Measurements from ENCODE around the gene VSTM4. TPM values are rescaled to one million over a fixed set of nuclear protein-coding genes. Genes with fewer than 3 reads are reported as not detected.

The VSTM4 gene
- total RNA-seq, 1 donor from 2014 or later, result 1.6 TPM

DNA sequence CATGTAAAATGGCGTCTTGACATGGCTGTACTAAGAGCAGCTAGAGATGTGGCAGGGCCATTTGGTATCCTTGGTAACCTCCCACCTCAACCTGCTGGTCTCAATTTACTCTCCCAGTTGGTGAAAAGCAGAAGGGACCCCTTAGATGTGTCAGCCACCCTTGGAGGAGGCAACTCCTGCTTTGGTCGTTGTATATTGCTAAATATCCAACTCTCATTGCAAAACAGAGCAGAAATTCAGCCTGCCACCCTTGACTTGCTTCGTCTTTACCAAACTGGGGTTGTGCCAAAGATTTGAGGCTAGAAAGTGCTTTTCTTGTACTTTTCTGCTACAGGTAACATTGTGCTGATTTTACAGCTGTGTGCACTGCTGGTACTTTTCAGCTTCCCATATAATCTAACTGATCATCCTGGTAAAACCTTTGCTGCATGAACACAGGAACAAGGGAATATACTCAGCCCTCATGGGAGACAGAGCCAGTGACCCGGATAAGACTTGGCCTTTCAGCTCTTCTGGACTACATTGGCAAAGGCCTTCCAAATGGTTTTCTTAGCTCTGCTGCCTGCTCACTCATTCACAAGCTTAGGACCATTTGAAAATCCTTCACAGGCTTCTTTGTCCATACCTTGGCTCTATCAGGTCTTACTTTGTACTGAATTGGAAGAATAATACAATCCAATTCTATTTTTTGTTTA is 2.2 kb upstream of the VSTM4 start:
- DNase-seq (ENCODE audit: low read depth in 2 of 2), result no peak

DNA sequence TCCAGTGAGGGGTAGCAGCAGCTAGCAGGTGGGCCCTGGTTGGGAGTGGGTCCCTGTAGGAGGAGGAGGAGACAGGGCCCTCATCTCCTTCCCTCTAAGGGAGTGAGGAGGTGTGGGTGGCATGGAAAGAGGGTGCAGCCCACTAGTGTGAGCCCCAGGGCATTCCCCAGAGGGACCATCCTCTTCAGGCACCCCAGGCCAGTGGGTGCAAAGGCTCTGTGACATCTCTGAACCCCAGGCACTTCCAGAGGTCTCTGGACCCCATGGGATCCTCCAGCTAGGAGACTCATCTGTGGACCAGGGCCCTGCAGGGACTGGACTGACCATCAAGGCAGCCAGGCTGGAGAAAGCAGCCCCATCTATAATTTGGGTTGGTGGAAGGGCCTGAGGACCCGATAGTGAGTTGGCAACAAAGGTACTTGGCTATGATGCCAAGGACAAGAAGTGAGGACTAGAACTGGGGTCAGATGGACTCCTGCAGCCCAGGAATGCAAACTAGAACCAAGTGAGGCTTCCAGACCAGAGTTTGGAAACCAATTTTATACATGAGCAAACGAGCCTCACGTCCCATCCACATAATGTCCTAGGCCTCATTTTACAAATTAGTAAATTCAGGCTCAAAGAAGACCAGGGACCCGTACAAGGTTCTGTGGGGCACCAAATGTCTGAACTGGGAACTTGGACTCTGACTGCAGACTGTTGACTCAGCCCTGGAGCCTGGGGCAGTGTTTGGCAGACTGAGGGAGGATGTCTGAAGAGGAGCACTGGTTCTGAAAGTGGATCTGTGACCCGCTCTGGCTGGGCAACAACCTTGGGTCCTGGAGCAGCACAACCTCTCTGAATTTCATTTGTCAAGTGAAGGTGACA is 1.4 kb upstream of the VSTM4 start:
- DNase-seq (ENCODE audit: low read depth in 2 of 2), result no peak

DNA sequence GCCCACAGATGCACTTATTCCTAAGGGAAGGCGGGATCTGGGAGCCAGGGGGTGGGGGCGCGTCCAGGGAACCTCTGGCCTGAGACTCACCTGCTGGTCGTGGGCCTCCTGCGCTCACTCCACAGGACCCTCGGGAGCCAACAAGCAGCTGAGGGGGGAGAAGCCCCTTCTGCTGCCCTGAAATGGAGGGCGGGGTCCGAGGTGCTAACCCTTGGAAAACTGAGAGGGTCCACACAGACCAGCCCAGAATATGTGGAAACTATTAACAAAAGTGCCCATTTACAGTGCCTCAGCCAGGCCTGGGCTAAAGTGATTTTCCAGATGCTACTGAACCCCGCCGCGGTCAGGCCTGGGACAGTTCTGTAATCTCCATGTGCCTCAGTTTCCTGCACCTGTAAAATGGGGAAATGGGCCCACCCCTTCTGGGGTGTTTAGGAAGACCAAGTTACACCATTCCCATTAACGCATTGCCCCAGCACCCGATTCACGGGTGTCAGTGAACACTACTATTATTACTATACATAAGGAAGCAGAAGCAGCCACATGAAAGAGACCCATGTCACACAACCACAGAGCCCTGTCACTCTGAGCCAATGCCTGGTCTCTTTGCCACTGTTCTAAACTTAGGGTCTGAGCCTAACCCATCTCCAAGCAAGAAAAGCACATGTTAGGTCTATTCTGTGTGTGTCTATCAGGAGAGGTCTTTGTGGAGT is 630 bp upstream of the VSTM4 start:
- DNase-seq (ENCODE audit: low read depth in 2 of 2), result no peak

DNA sequence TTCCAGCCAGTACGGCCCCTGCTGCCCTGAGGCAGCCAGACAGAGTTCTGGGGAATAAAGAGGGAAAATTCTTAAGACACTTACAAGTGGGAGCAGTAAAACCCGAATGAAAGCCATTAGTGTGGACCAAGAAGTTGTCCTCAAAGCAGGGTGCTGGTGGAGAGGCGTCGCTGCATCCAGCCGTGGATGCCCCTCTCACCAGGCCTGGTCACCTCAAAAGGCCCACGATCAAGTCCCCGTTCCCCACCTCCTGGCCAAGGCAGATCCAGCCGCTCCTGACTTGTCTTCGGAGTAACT is 656 bp downstream of the VSTM4 start:
- DNase-seq (ENCODE audit: low read depth in 2 of 2), result no peak

- DNase-seq (ENCODE audit: low read depth in 2 of 2), result no peak
Observed at GRCh38 chr10:49113741-49114141, 1.6 kb downstream of the VSTM4 start.

DNA sequence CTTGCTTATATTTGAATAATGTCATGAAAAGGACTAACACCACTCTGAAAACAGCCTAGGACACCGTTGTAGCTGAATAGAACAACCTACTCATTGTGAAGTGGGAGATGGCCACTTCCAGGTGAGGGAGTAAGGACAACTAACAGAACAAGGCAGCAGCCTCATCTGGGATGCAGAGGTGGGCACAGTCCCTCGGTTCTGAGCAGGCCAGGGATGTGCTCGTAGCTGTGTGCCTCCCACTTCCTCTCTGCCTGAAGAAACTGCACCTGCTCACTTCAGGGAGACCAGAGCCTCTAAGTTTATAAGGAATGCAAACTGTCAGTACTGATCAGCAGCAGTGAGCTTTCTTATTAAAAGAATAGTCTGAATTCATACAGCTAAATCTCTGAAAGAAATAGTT is 2.5 kb downstream of the VSTM4 start:
- DNase-seq (ENCODE audit: low read depth in 2 of 2), result no peak

- DNase-seq (ENCODE audit: low read depth in 2 of 2), result no peak
Observed at GRCh38 chr10:49112098-49112497, 3.2 kb downstream of the VSTM4 start.

DNA sequence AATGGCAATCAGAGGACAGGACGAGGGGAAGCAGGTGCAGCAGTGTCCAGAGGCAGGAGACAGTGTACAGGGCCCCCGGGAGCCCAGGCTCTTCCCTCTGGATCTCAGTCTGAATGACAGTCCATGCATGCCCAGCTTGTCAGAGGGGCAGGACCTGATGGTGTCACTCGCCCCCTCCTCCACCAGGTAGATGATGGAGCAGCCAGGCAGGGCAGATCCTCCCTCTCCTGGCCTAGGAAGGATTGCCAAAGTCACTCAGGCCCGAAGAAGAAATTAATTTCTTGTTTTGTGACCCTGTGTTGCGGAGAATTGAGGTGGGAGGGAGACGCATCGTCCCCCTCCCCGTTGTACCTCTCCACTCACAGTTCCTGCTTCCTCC is 4.0 kb downstream of the VSTM4 start:
- no peak for DNase-seq (ENCODE audit: low read depth in 2 of 2)

- DNase-seq (ENCODE audit: low read depth in 2 of 2), result no peak
Observed at GRCh38 chr10:49110684-49111319, 4.5 kb downstream of the VSTM4 start.

- DNase-seq (ENCODE audit: low read depth in 2 of 2), result no peak
Observed at GRCh38 chr10:49109669-49110340, 5.5 kb downstream of the VSTM4 start.

- no peak for DNase-seq (ENCODE audit: low read depth in 2 of 2)
Observed at GRCh38 chr10:49108656-49109055, 6.7 kb downstream of the VSTM4 start.

DNA sequence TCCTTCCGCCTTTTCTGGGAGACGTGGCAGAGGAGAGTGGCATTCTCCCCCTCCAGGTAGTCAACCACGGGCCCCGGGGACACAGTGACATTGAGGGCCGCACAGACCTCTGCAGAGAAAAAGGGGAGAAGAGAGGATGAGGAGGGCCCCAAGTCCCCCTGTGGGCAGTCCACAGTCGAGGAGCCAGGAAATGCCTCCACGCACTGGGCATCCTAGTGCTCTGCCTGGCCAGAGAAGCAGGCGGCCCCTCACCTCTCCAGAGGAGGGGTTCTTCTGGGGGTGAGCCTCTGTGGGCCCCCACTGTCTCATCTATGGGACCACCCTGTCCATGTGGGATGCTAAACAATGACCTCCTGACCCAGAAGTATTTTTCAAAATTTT is 7.4 kb downstream of the VSTM4 start:
- no peak for DNase-seq (ENCODE audit: low read depth in 2 of 2)

DNA sequence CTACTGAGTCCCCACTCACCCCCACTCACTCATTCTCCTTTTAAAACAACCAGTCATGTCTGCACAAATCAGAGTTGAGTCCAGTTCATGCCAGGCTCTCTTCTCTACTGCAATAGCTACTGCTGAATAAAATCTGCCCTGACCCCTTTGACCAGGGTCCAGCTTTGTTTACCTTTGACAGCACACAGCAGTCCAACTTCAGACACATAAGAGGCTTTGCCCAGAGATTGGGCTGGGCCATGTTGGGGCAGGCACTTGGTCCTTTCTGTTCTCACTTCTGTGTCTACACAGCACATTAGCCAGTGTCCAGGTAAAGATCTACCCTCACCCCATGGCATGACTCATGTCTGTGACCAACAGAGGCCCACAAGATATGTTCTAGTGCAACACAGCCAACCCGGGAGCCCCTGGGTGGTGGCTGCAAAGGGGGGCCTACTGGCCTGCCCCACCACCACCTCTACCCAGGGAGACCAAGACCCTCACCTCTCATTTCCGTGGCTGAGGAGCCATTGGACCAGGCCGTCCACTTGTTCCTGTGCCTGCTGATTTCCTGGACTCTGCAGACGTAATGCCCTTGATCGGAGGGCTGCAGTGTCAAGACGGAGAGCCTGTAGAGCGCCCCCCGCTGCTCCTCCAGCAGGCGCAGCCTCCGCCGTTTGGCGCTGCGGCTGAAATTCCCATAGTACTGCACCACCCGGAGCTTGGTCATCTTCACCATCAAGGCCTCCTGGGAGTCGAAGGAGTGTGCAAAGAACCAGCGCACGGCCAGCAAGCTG is 8.0 kb downstream of the VSTM4 start:
- no peak for DNase-seq (ENCODE audit: low read depth in 2 of 2)

DNA sequence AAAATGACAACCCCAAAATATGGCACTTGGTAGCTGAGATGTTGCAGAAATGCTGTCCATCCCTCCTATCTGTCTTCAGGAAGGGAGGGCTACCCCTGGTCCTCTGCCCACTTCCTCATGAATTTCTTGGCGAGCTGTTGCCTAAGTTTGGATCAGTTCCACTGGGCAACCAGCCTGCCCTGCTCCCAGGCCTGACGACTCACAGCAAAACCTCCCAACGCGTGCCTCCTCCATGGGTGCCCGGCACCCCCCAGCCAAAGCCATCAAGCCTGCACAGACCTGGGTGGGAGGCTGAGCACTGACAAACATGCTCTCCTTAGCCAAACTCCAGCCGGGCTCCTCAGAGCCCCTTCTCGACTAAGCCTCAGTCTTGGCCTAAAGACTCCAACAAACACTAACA is 8.9 kb downstream of the VSTM4 start:
- no peak for DNase-seq (ENCODE audit: low read depth in 2 of 2)

GRCh38 chr10:49105076-49105475 is 10.2 kb downstream of the VSTM4 start:
- no peak for DNase-seq (ENCODE audit: low read depth in 2 of 2)

- no peak for DNase-seq (ENCODE audit: low read depth in 2 of 2)
Observed at GRCh38 chr10:49104323-49104722, 11.0 kb downstream of the VSTM4 start.

DNA sequence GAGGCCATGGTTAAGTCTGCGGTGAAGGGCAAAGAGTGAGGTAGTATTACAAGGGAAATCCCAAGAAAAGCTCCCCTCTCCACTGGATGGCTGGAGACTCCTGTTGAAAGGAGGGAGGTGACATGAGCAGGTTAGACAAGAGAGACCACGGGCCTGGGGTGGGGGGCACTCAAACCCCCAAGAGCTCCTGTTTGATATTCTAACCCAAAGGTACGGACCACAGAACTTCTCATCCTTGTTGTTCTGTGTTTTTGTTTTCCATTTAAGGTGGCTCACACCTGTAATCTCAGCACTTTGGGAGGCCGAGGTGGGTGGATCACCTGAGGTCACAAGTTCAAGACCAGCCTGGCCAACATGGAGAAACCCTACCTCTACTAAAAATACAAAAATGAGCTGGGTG is 11.6 kb downstream of the VSTM4 start:
- DNase-seq (ENCODE audit: low read depth in 2 of 2), result no peak

DNA sequence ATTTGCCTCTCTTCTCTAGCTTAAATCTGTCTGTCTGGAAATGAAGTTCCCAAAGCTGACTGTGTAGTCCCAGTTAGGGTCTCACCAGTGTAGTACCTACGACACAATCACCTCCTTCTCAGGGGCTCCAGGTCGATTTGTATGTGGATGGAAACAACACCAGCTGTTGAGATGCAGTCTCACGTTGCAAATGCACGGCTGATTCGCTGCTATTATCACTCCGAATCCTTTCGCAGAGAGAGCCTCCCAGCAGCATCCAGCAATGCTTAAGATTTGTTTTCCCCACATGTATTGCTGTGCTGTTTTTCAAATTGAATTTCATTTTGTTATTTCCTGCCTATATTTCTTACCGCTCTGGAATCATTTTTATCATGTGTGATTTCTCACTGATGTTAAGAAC is 16.3 kb downstream of the VSTM4 start:
- no peak for DNase-seq (ENCODE audit: low read depth in 2 of 2)

DNA sequence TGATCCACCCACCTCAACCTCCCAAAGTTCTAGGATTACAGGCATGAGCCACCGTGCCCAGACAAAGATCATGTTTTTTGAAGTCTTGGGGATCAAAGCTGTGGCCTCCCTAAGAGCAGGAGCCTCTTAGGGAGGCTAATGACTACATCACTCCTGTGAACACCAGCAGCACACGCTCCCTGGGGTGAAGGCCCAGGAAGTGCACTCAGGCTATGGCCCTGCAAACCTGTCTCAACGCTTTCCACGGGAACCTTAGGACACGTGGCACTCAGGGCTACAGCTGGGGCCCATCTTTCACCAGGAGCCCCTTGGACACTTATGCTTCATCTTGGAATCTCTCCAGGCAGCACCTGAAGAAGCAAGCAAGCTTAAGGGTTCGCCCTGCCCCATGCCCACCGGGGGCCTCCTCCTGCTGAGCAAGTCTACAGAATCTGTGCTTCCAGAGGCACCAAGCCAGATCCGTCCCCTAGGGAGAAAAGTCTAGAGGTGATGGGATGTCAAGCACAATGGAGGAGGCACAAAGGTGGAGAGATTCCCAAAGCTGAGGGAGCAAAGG is 18.4 kb downstream of the VSTM4 start:
- DNase-seq (ENCODE audit: low read depth in 2 of 2), result no peak

GRCh38 chr10:49094646-49095045 is 20.7 kb downstream of the VSTM4 start:
- no peak for DNase-seq (ENCODE audit: low read depth in 2 of 2)

GRCh38 chr10:49093922-49094321 is 21.4 kb downstream of the VSTM4 start:
- DNase-seq (ENCODE audit: low read depth in 2 of 2), result no peak
